GM23338 (cell line): ENCODE results near the gene DAD1.

ENCODE experiments used
- EZH2 ChIP-seq: fragments of 200-600 bp; sonication (generic); IDR thresholded peaks from one replicate; pipeline ENCODE4 v1.8.0; 2017; ENCODE audit warnings: antibody characterized with exemption, mild to moderate bottlenecking, low read depth; ENCODE audit not compliant: unreplicated experiment
- EZH2phosphoT487 ChIP-seq: fragments of 200-600 bp; sonication (generic); IDR thresholded peaks from one replicate; pipeline ENCODE4 v1.8.1; 2018; ENCODE audit warnings: antibody characterized with exemption; ENCODE audit not compliant: unreplicated experiment
- JUNB ChIP-seq: IDR thresholded peaks from one replicate; pipeline ENCODE4 v1.6.1; 2016; ENCODE audit warnings: antibody characterized with exemption; ENCODE audit not compliant: unreplicated experiment
- NANOG ChIP-seq: IDR thresholded peaks from 2 replicates; pipeline ENCODE4 v1.6.1; 2016; ENCODE audit warnings: antibody characterized with exemption, borderline replicate concordance
- POLR2AphosphoS5 ChIP-seq: IDR thresholded peaks from 2 replicates; pipeline ENCODE4 v1.6.1; 2016; ENCODE audit warnings: antibody characterized with exemption, low read depth
- ZNF331 ChIP-seq: fragments of 250-450 bp; sonication (Bioruptor Pico); IDR thresholded peaks from 2 replicates; pipeline ENCODE4 v1.5.0; 2020; ENCODE audit warnings: low read depth, mild to moderate bottlenecking, moderate library complexity
- TF ChIP-seq, protein P1 (sequence below), 2 experiments: fragments of 200-600 bp in 1 of 2; sonication (generic) in 1 of 2; conservative IDR thresholded peaks; 2 replicates each; pipeline versions ENCODE4 v1.5.1 to v1.6.1; 2016 to 2017; ENCODE audit warnings: antibody characterized with exemption in 2 of 2, low read depth in 2 of 2, mild to moderate bottlenecking in 2 of 2, moderate library complexity in 1 of 2
- TF ChIP-seq, protein P2 (sequence below): IDR thresholded peaks from 2 replicates; pipeline ENCODE4 v1.6.1; 2016; ENCODE audit warnings: antibody characterized with exemption
- TF ChIP-seq, protein P3 (sequence below): IDR thresholded peaks from one replicate; pipeline ENCODE4 v1.6.1; 2018; ENCODE audit warnings: antibody characterized with exemption; ENCODE audit not compliant: unreplicated experiment
- TF ChIP-seq, protein P4 (sequence below): fragments of 250-450 bp; sonication (Bioruptor Pico); IDR thresholded peaks from 2 replicates; pipeline ENCODE4 v1.5.0; 2020; ENCODE audit warnings: mild to moderate bottlenecking, moderate library complexity

DNA sequence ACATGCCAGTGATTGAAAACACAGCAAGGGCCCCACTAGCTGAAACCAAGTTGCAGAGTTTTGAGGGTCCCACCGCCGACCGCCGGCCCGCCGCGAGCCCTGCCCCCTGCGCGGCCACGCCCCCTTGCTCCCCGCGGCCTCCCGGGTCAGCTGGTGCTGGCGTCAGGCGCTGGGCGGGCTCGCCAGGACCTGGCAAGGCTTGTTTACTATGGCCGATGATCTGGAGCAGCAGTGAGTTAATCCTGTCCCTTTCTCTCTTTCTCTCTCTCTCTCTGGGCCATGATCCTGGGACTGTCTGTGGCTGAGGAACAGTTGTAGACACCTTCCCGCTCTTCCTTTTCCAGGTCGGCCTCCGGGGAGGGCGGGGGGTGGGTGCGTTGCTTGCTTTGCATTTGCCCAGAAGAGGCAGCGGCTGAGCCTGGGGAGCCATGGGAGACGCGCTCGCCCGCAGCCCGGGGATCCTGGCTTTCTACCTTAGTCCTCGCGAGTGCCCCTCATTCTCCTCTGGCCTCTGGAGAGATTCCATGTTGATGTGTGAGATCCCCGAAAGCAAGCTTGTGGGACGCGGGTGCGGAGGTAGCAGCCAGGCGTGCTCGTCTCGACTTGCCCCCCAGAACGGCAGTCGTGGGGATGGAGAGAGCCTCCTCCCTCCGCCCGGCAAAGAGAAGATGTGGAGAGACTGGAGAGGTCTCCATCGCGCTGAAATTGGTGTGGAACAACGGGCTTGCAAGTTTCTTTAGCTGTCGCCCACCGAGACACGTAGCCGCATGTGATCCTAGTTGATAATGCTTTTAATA, 9.3 kb upstream of the DAD1 start, which contains the start of gene ABHD4:
- peak; percentile 71; the same call in 1 of the 2 replicates for TF ChIP-seq POLR2AphosphoS5
- no peak for TF ChIP-seq EZH2phosphoT487
- TF ChIP-seq, protein P1, sequence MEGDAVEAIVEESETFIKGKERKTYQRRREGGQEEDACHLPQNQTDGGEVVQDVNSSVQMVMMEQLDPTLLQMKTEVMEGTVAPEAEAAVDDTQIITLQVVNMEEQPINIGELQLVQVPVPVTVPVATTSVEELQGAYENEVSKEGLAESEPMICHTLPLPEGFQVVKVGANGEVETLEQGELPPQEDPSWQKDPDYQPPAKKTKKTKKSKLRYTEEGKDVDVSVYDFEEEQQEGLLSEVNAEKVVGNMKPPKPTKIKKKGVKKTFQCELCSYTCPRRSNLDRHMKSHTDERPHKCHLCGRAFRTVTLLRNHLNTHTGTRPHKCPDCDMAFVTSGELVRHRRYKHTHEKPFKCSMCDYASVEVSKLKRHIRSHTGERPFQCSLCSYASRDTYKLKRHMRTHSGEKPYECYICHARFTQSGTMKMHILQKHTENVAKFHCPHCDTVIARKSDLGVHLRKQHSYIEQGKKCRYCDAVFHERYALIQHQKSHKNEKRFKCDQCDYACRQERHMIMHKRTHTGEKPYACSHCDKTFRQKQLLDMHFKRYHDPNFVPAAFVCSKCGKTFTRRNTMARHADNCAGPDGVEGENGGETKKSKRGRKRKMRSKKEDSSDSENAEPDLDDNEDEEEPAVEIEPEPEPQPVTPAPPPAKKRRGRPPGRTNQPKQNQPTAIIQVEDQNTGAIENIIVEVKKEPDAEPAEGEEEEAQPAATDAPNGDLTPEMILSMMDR (conservative IDR thresholded peaks at IDR 0.05; ENCODE audit: low read depth in 2 of 2) = no peak; a peak in 1 of 4 replicates
- TF ChIP-seq, protein P2, sequence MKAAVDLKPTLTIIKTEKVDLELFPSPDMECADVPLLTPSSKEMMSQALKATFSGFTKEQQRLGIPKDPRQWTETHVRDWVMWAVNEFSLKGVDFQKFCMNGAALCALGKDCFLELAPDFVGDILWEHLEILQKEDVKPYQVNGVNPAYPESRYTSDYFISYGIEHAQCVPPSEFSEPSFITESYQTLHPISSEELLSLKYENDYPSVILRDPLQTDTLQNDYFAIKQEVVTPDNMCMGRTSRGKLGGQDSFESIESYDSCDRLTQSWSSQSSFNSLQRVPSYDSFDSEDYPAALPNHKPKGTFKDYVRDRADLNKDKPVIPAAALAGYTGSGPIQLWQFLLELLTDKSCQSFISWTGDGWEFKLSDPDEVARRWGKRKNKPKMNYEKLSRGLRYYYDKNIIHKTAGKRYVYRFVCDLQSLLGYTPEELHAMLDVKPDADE = no peak
- TF ChIP-seq NANOG = no peak
- TF ChIP-seq, protein P3, sequence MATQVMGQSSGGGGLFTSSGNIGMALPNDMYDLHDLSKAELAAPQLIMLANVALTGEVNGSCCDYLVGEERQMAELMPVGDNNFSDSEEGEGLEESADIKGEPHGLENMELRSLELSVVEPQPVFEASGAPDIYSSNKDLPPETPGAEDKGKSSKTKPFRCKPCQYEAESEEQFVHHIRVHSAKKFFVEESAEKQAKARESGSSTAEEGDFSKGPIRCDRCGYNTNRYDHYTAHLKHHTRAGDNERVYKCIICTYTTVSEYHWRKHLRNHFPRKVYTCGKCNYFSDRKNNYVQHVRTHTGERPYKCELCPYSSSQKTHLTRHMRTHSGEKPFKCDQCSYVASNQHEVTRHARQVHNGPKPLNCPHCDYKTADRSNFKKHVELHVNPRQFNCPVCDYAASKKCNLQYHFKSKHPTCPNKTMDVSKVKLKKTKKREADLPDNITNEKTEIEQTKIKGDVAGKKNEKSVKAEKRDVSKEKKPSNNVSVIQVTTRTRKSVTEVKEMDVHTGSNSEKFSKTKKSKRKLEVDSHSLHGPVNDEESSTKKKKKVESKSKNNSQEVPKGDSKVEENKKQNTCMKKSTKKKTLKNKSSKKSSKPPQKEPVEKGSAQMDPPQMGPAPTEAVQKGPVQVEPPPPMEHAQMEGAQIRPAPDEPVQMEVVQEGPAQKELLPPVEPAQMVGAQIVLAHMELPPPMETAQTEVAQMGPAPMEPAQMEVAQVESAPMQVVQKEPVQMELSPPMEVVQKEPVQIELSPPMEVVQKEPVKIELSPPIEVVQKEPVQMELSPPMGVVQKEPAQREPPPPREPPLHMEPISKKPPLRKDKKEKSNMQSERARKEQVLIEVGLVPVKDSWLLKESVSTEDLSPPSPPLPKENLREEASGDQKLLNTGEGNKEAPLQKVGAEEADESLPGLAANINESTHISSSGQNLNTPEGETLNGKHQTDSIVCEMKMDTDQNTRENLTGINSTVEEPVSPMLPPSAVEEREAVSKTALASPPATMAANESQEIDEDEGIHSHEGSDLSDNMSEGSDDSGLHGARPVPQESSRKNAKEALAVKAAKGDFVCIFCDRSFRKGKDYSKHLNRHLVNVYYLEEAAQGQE = no peak
- no peak for TF ChIP-seq EZH2
- TF ChIP-seq JUNB = no peak
- TF ChIP-seq, protein P4, sequence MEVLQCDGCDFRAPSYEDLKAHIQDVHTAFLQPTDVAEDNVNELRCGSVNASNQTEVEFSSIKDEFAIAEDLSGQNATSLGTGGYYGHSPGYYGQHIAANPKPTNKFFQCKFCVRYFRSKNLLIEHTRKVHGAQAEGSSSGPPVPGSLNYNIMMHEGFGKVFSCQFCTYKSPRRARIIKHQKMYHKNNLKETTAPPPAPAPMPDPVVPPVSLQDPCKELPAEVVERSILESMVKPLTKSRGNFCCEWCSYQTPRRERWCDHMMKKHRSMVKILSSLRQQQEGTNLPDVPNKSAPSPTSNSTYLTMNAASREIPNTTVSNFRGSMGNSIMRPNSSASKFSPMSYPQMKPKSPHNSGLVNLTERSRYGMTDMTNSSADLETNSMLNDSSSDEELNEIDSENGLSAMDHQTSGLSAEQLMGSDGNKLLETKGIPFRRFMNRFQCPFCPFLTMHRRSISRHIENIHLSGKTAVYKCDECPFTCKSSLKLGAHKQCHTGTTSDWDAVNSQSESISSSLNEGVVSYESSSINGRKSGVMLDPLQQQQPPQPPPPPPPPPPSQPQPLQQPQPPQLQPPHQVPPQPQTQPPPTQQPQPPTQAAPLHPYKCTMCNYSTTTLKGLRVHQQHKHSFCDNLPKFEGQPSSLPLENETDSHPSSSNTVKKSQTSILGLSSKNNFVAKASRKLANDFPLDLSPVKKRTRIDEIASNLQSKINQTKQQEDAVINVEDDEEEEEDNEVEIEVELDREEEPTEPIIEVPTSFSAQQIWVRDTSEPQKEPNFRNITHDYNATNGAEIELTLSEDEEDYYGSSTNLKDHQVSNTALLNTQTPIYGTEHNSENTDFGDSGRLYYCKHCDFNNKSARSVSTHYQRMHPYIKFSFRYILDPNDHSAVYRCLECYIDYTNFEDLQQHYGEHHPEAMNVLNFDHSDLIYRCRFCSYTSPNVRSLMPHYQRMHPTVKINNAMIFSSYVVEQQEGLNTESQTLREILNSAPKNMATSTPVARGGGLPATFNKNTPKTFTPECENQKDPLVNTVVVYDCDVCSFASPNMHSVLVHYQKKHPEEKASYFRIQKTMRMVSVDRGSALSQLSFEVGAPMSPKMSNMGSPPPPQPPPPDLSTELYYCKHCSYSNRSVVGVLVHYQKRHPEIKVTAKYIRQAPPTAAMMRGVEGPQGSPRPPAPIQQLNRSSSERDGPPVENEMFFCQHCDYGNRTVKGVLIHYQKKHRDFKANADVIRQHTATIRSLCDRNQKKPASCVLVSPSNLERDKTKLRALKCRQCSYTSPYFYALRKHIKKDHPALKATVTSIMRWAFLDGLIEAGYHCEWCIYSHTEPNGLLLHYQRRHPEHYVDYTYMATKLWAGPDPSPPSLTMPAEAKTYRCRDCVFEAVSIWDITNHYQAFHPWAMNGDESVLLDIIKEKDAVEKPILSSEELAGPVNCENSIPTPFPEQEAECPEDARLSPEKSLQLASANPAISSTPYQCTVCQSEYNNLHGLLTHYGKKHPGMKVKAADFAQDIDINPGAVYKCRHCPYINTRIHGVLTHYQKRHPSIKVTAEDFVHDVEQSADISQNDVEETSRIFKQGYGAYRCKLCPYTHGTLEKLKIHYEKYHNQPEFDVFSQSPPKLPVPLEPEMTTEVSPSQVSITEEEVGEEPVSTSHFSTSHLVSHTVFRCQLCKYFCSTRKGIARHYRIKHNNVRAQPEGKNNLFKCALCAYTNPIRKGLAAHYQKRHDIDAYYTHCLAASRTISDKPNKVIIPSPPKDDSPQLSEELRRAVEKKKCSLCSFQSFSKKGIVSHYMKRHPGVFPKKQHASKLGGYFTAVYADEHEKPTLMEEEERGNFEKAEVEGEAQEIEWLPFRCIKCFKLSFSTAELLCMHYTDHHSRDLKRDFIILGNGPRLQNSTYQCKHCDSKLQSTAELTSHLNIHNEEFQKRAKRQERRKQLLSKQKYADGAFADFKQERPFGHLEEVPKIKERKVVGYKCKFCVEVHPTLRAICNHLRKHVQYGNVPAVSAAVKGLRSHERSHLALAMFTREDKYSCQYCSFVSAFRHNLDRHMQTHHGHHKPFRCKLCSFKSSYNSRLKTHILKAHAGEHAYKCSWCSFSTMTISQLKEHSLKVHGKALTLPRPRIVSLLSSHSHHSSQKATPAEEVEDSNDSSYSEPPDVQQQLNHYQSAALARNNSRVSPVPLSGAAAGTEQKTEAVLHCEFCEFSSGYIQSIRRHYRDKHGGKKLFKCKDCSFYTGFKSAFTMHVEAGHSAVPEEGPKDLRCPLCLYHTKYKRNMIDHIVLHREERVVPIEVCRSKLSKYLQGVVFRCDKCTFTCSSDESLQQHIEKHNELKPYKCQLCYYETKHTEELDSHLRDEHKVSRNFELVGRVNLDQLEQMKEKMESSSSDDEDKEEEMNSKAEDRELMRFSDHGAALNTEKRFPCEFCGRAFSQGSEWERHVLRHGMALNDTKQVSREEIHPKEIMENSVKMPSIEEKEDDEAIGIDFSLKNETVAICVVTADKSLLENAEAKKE = no peak
- TF ChIP-seq ZNF331 (CRISPR knock-in tag) = peak; percentile 51
